ENCODE results near the gene ATP7A. TPM values are rescaled to one million over a fixed set of nuclear protein-coding genes. Genes with fewer than 3 reads are reported as not detected.
"Not testable (repeated sequence)": the region's sequence is repeated elsewhere in the genome, so short reads cannot be mapped to it uniquely, and the experiment has no call there.

The ATP7A gene
- total RNA-seq, 1 donor from 2014 or later = 11.1 TPM

- Mint-ChIP-seq H3K27me3 (no peaks in the 10 kb centered on the region), H3K9me3 (no peaks in the 10 kb centered on the region), H3K4me1 (ENCODE audit: unreplicated experiment) (no peaks in the 10 kb centered on the region), H3K27ac (no peak overlapping the region), H3K36me3 (no peaks in the 10 kb centered on the region), H3K4me3 (no peak overlapping the region)
- no peak for DNase-seq (ENCODE audit: extremely low spot score, unreplicated experiment)
- TF ChIP-seq CTCF (conservative IDR thresholded peaks at IDR 0.05) = no peak
Measured at GRCh38 chrX:77918568-77918967, 8.1 kb downstream of the ATP7A start.

- not testable (repeated sequence) for H3K4me3 Mint-ChIP-seq; H3K9me3 Mint-ChIP-seq; DNase-seq (ENCODE audit: extremely low spot score, unreplicated experiment); H3K4me1 Mint-ChIP-seq (ENCODE audit: unreplicated experiment); H3K27ac Mint-ChIP-seq; H3K27me3 Mint-ChIP-seq; H3K36me3 Mint-ChIP-seq
Measured at GRCh38 chrX:77919370-77919769, 8.9 kb downstream of the ATP7A start.

GRCh38 chrX:77922787-77923186, 12.3 kb downstream of the ATP7A start:
- H3K4me3 Mint-ChIP-seq = no peak overlapping the region
- no peaks in the 10 kb centered on the region for H3K9me3 Mint-ChIP-seq
- TF ChIP-seq CTCF (conservative IDR thresholded peaks at IDR 0.05) = no peak
- no peak for DNase-seq (ENCODE audit: extremely low spot score, unreplicated experiment)
- H3K36me3 Mint-ChIP-seq = no peaks in the 10 kb centered on the region
- H3K27me3 Mint-ChIP-seq = no peaks in the 10 kb centered on the region
- no peaks in the 10 kb centered on the region for H3K4me1 Mint-ChIP-seq (ENCODE audit: unreplicated experiment)
- no peak overlapping the region for H3K27ac Mint-ChIP-seq

- DNase-seq (ENCODE audit: extremely low spot score, unreplicated experiment) = no peak
- Mint-ChIP-seq H3K36me3 (no peaks in the 10 kb centered on the region), H3K9me3 (no peaks in the 10 kb centered on the region), H3K27me3 (no peaks in the 10 kb centered on the region), H3K27ac (no peak overlapping the region), H3K4me1 (ENCODE audit: unreplicated experiment) (no peaks in the 10 kb centered on the region), H3K4me3 (no peak overlapping the region)
- no peak for TF ChIP-seq CTCF (conservative IDR thresholded peaks at IDR 0.05)
Measured at GRCh38 chrX:77924320-77924859, 13.9 kb downstream of the ATP7A start.

- Mint-ChIP-seq H3K27me3 (no peaks in the 10 kb centered on the region), H3K9me3 (no peaks in the 10 kb centered on the region), H3K27ac (no peak overlapping the region), H3K4me1 (ENCODE audit: unreplicated experiment) (no peaks in the 10 kb centered on the region), H3K36me3 (no peaks in the 10 kb centered on the region), H3K4me3 (no peak overlapping the region)
- TF ChIP-seq CTCF (conservative IDR thresholded peaks at IDR 0.05) = no peak
- no peak for DNase-seq (ENCODE audit: extremely low spot score, unreplicated experiment)
Measured at GRCh38 chrX:77925764-77926163, 15.3 kb downstream of the ATP7A start.

- no peak for TF ChIP-seq CTCF (conservative IDR thresholded peaks at IDR 0.05)
- Mint-ChIP-seq H3K36me3 (no peaks in the 10 kb centered on the region), H3K4me3 (no peak overlapping the region), H3K4me1 (ENCODE audit: unreplicated experiment) (no peaks in the 10 kb centered on the region), H3K9me3 (no peaks in the 10 kb centered on the region), H3K27ac (no peak overlapping the region), H3K27me3 (no peaks in the 10 kb centered on the region)
- no peak for DNase-seq (ENCODE audit: extremely low spot score, unreplicated experiment)
Measured at GRCh38 chrX:77930581-77930980, 20.1 kb downstream of the ATP7A start.

Data from type B pancreatic cell (in vitro differentiated cells).